ENCODE measurements around the gene ABLIM3.

GRCh38 chr5:149154650-149155049, 13.4 kb downstream of the ABLIM3 start:
- TF ChIP-seq YY1 (IDR thresholded peaks at IDR 0.05; ENCODE audit: low read depth) (no peak), RAD21 (IDR thresholded peaks at IDR 0.05; ENCODE audit: low read depth) (no peak)
